DOHH2 (cell line): Measurements from ENCODE around the gene PTGFRN.

ENCODE experiments used
- EZH2phosphoT487 ChIP-seq: fragments of 200-600 bp; sonication (generic); IDR thresholded peaks from 2 replicates; pipeline ENCODE4 v1.6.1; 2017; ENCODE audit warnings: borderline replicate concordance, mild to moderate bottlenecking, antibody characterized with exemption, low read length, moderate library complexity, mixed read lengths
- TF ChIP-seq, protein P1 (sequence below): fragments of 200-600 bp; sonication (generic); IDR thresholded peaks from one replicate; pipeline ENCODE4 v1.5.1; 2014; ENCODE audit warnings: antibody characterized with exemption, mild to moderate bottlenecking, low read depth, low read length; ENCODE audit not compliant: poor library complexity, severe bottlenecking

DNA sequence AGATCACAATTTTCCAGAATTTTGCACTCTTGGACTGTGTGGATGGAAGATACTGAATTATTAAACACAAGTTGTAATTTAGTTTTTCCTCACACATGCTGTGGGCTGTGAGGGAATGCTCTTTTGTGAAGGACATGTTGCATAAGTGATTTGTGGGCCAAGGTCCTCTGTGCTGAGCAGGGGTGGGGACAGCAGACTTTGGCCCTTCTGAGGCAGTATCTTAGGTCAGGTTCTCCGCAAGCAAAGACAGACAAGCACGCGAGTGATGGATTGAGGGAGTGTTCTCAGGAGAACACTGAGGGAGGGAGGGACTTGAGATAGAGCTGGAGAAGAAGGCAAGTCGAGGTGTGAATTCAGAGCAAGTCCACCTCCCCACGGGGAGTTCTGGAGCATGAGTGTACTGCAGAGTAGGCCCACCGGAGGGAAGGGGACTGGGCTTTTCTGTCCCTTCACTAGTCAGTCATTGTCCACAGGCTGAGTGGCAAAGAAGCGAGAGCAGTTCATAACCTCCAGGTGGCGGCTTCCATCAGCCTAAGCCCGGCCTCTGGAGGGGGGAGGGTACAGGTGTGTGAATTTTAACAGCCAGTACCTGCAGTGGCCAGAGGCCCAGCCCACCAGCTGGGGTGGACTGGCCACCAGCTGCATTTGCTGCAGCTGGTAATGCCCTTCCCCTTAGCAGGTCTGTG lies 72.7 kb downstream of the PTGFRN start:
- TF ChIP-seq, protein P1, sequence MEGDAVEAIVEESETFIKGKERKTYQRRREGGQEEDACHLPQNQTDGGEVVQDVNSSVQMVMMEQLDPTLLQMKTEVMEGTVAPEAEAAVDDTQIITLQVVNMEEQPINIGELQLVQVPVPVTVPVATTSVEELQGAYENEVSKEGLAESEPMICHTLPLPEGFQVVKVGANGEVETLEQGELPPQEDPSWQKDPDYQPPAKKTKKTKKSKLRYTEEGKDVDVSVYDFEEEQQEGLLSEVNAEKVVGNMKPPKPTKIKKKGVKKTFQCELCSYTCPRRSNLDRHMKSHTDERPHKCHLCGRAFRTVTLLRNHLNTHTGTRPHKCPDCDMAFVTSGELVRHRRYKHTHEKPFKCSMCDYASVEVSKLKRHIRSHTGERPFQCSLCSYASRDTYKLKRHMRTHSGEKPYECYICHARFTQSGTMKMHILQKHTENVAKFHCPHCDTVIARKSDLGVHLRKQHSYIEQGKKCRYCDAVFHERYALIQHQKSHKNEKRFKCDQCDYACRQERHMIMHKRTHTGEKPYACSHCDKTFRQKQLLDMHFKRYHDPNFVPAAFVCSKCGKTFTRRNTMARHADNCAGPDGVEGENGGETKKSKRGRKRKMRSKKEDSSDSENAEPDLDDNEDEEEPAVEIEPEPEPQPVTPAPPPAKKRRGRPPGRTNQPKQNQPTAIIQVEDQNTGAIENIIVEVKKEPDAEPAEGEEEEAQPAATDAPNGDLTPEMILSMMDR, result no peak
- TF ChIP-seq EZH2phosphoT487, result no peak
